ENCODE measurements around the gene CLDN5.

The CLDN5 gene

GRCh38 chr22:19479355-19480172, 44.6 kb downstream of the CLDN5 start, which contains the start of gene CDC45 (continued):
- TF ChIP-seq, protein P1, sequence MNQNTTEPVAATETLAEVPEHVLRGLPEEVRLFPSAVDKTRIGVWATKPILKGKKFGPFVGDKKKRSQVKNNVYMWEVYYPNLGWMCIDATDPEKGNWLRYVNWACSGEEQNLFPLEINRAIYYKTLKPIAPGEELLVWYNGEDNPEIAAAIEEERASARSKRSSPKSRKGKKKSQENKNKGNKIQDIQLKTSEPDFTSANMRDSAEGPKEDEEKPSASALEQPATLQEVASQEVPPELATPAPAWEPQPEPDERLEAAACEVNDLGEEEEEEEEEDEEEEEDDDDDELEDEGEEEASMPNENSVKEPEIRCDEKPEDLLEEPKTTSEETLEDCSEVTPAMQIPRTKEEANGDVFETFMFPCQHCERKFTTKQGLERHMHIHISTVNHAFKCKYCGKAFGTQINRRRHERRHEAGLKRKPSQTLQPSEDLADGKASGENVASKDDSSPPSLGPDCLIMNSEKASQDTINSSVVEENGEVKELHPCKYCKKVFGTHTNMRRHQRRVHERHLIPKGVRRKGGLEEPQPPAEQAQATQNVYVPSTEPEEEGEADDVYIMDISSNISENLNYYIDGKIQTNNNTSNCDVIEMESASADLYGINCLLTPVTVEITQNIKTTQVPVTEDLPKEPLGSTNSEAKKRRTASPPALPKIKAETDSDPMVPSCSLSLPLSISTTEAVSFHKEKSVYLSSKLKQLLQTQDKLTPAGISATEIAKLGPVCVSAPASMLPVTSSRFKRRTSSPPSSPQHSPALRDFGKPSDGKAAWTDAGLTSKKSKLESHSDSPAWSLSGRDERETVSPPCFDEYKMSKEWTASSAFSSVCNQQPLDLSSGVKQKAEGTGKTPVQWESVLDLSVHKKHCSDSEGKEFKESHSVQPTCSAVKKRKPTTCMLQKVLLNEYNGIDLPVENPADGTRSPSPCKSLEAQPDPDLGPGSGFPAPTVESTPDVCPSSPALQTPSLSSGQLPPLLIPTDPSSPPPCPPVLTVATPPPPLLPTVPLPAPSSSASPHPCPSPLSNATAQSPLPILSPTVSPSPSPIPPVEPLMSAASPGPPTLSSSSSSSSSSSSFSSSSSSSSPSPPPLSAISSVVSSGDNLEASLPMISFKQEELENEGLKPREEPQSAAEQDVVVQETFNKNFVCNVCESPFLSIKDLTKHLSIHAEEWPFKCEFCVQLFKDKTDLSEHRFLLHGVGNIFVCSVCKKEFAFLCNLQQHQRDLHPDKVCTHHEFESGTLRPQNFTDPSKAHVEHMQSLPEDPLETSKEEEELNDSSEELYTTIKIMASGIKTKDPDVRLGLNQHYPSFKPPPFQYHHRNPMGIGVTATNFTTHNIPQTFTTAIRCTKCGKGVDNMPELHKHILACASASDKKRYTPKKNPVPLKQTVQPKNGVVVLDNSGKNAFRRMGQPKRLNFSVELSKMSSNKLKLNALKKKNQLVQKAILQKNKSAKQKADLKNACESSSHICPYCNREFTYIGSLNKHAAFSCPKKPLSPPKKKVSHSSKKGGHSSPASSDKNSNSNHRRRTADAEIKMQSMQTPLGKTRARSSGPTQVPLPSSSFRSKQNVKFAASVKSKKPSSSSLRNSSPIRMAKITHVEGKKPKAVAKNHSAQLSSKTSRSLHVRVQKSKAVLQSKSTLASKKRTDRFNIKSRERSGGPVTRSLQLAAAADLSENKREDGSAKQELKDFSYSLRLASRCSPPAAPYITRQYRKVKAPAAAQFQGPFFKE (tag by site-specific recombination; IDR thresholded peaks at IDR 0.05; ENCODE audit: borderline replicate concordance): no peak
- TF ChIP-seq ZNF610 (tag by site-specific recombination; IDR thresholded peaks at IDR 0.05; ENCODE audit: borderline replicate concordance): 0 out of 2 replicates have a peak, but pooled peaks have one; percentile 39
- 0 out of 2 replicates have a peak, but pooled peaks have one; percentile 10 for TF ChIP-seq ZFHX2 (tag by site-specific recombination; conservative IDR thresholded peaks at IDR 0.05)
- no peak for TF ChIP-seq ZNF555 (tag by site-specific recombination; conservative IDR thresholded peaks at IDR 0.05)
- no peak for TF ChIP-seq MYNN (tag by site-specific recombination; IDR thresholded peaks at IDR 0.05; ENCODE audit: borderline replicate concordance)
- TF ChIP-seq ZNF341 (tag by site-specific recombination; IDR thresholded peaks at IDR 0.05; ENCODE audit: low read depth): peak; percentile 56; the same call in 1 of the 2 replicates
- TF ChIP-seq, protein P2, sequence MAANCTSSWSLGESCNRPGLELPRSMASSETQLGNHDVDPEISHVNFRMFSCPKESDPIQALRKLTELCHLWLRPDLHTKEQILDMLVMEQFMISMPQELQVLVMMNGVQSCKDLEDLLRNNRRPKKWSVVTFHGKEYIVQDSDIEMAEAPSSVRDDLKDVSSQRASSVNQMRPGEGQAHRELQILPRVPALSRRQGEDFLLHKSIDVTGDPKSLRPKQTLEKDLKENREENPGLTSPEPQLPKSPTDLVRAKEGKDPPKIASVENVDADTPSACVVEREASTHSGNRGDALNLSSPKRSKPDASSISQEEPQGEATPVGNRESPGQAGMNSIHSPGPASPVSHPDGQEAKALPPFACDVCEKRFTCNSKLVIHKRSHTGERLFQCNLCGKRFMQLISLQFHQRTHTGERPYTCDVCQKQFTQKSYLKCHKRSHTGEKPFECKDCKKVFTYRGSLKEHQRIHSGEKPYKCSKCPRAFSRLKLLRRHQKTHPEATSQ (tag by site-specific recombination; IDR thresholded peaks at IDR 0.05): no peak
- TF ChIP-seq ZBTB6 (tag by site-specific recombination; IDR thresholded peaks at IDR 0.05): no peak
- TF ChIP-seq ZNF121 (tag by site-specific recombination; IDR thresholded peaks at IDR 0.05): 0 out of 2 replicates have a peak, but pooled peaks have one; percentile 38
- no peak for TF ChIP-seq PRDM10 (tag by site-specific recombination; IDR thresholded peaks at IDR 0.05)
- no peak for TF ChIP-seq CTCF (tag by site-specific recombination; IDR thresholded peaks at IDR 0.05)
- no peak for TF ChIP-seq GFI1B (tag by site-specific recombination; IDR thresholded peaks at IDR 0.05)
- TF ChIP-seq HIC1 (tag by site-specific recombination; IDR thresholded peaks at IDR 0.05): no peak
- no peak for TF ChIP-seq KLF7 (tag by site-specific recombination; IDR thresholded peaks at IDR 0.05; ENCODE audit: borderline replicate concordance)
- TF ChIP-seq ZNF768 (tag by site-specific recombination; IDR thresholded peaks at IDR 0.05): no peak
- TF ChIP-seq, protein P3, sequence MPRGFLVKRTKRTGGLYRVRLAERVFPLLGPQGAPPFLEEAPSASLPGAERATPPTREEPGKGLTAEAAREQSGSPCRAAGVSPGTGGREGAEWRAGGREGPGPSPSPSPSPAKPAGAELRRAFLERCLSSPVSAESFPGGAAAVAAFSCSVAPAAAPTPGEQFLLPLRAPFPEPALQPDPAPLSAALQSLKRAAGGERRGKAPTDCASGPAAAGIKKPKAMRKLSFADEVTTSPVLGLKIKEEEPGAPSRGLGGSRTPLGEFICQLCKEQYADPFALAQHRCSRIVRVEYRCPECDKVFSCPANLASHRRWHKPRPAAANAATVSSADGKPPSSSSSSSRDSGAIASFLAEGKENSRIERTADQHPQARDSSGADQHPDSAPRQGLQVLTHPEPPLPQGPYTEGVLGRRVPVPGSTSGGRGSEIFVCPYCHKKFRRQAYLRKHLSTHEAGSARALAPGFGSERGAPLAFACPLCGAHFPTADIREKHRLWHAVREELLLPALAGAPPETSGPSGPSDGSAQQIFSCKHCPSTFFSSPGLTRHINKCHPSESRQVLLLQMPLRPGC (tag by site-specific recombination; IDR thresholded peaks at IDR 0.05): peak; percentile 74; the same call in 1 of the 2 replicates
- TF ChIP-seq BCL11A (tag by site-specific recombination; IDR thresholded peaks at IDR 0.05; ENCODE audit: low read depth): no peak
- no peak for TF ChIP-seq ZNF274 (IDR thresholded peaks at IDR 0.05; ENCODE audit: low read length)
- TF ChIP-seq ZNF274 (tag by site-specific recombination; IDR thresholded peaks at IDR 0.05; ENCODE audit: borderline replicate concordance): no peak
